ENCODE data around the gene NFKBIE.

NFKBIE gene

GRCh38 chr6:44251576-44252524, 13.5 kb downstream of the NFKBIE start:
- no peak for ATAC-seq
- TF ChIP-seq OSR1 (CRISPR knock-in tag; IDR thresholded peaks at IDR 0.05) (no peak), GLIS3 (CRISPR knock-in tag; IDR thresholded peaks at IDR 0.05) (no peak)

GRCh38 chr6:44250718-44251123, 14.6 kb downstream of the NFKBIE start:
- no peak for TF ChIP-seq ZNF70 (CRISPR knock-in tag; IDR thresholded peaks at IDR 0.05)
- no peak for TF ChIP-seq ZFP30 (CRISPR knock-in tag; IDR thresholded peaks at IDR 0.05)
- TF ChIP-seq ZFP3 (CRISPR knock-in tag; IDR thresholded peaks at IDR 0.05): no peak
- no peak for TF ChIP-seq OSR1 (CRISPR knock-in tag; IDR thresholded peaks at IDR 0.05)
- TF ChIP-seq BACH2 (CRISPR knock-in tag; IDR thresholded peaks at IDR 0.05; ENCODE audit: borderline replicate concordance): no peak
- TF ChIP-seq ZNF8 (CRISPR knock-in tag; IDR thresholded peaks at IDR 0.05): no peak
- no peak for TF ChIP-seq TSHZ2 (CRISPR knock-in tag; IDR thresholded peaks at IDR 0.05)
- TF ChIP-seq ESRRG (CRISPR knock-in tag; IDR thresholded peaks at IDR 0.05): no peak
- no peak for TF ChIP-seq RARB (CRISPR knock-in tag; IDR thresholded peaks at IDR 0.05)
- TF ChIP-seq POU6F1 (CRISPR knock-in tag; IDR thresholded peaks at IDR 0.05; ENCODE audit: borderline replicate concordance, low read depth): no peak
- TF ChIP-seq TOX (CRISPR knock-in tag; IDR thresholded peaks at IDR 0.05; ENCODE audit: borderline replicate concordance): no peak
- no peak for TF ChIP-seq ISL1 (CRISPR knock-in tag; IDR thresholded peaks at IDR 0.05)
- no peak for TF ChIP-seq SNAI2 (CRISPR knock-in tag; IDR thresholded peaks at IDR 0.05)
- TF ChIP-seq, protein P1, sequence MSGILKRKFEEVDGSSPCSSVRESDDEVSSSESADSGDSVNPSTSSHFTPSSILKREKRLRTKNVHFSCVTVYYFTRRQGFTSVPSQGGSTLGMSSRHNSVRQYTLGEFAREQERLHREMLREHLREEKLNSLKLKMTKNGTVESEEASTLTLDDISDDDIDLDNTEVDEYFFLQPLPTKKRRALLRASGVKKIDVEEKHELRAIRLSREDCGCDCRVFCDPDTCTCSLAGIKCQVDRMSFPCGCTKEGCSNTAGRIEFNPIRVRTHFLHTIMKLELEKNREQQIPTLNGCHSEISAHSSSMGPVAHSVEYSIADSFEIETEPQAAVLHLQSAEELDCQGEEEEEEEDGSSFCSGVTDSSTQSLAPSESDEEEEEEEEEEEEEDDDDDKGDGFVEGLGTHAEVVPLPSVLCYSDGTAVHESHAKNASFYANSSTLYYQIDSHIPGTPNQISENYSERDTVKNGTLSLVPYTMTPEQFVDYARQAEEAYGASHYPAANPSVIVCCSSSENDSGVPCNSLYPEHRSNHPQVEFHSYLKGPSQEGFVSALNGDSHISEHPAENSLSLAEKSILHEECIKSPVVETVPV (CRISPR knock-in tag; IDR thresholded peaks at IDR 0.05): no peak
- TF ChIP-seq ZC3H10 (CRISPR knock-in tag; IDR thresholded peaks at IDR 0.05): no peak
- TF ChIP-seq PPARA (CRISPR knock-in tag; IDR thresholded peaks at IDR 0.05; ENCODE audit: borderline replicate concordance): no peak
- no peak for TF ChIP-seq CREB5 (CRISPR knock-in tag; IDR thresholded peaks at IDR 0.05; ENCODE audit: low read depth)
- TF ChIP-seq ARNTL (CRISPR knock-in tag; IDR thresholded peaks at IDR 0.05; ENCODE audit: borderline replicate concordance, low read depth): no peak
- no peak for ATAC-seq

DNA sequence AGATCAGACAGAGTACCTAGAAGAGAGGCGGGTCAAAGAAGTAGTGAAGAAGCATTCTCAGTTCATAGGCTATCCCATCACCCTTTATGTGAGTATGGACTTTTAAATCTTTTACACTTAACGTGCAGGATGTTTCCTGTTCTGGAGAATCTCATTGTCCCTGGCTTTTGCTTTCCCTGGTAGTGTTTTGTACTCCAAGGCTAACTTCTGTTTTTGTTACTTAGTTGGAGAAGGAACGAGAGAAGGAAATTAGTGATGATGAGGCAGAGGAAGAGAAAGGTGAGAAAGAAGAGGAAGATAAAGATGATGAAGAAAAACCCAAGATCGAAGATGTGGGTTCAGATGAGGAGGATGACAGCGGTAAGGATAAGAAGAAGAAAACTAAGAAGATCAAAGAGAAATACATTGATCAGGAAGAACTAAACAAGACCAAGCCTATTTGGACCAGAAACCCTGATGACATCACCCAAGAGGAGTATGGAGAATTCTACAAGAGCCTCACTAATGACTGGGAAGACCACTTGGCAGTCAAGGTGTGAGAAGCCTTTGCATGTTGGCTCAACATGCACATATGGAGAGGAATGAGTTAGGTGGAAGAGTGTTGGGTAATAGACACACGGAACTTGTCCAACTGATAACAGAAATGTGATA, 15.2 kb downstream of the NFKBIE start:
- TF ChIP-seq, protein P1 (CRISPR knock-in tag; IDR thresholded peaks at IDR 0.05): no peak
- TF ChIP-seq, protein P2, sequence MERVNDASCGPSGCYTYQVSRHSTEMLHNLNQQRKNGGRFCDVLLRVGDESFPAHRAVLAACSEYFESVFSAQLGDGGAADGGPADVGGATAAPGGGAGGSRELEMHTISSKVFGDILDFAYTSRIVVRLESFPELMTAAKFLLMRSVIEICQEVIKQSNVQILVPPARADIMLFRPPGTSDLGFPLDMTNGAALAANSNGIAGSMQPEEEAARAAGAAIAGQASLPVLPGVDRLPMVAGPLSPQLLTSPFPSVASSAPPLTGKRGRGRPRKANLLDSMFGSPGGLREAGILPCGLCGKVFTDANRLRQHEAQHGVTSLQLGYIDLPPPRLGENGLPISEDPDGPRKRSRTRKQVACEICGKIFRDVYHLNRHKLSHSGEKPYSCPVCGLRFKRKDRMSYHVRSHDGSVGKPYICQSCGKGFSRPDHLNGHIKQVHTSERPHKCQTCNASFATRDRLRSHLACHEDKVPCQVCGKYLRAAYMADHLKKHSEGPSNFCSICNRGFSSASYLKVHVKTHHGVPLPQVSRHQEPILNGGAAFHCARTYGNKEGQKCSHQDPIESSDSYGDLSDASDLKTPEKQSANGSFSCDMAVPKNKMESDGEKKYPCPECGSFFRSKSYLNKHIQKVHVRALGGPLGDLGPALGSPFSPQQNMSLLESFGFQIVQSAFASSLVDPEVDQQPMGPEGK (CRISPR knock-in tag; IDR thresholded peaks at IDR 0.05; ENCODE audit: borderline replicate concordance): no peak
- TF ChIP-seq RARB (CRISPR knock-in tag; IDR thresholded peaks at IDR 0.05): no peak
- no peak for ATAC-seq

Data from SK-N-SH treated with all-trans-retinoic acid at 6 μM for 48 hours (cell line).